Islet of Langerhans (tissue), 1 donor: Measurements from ENCODE around the gene ADRA2B.
"Not testable (repeated sequence)": the region's sequence is repeated elsewhere in the genome, so short reads cannot be mapped to it uniquely, and the experiment has no call there.

Experiments
- FAIRE-seq: peaks from one replicate; lab custom pipeline; 2011; peaks lifted over from hg19 to GRCh38; lab: Jason Lieb, UNC

The ADRA2B gene

GRCh38 chr2:96150007-96150640 lies 33.8 kb upstream of the ADRA2B start:
- FAIRE-seq, result no peak

- no peak for FAIRE-seq
Observed at GRCh38 chr2:96148410-96149217, 32.2 kb upstream of the ADRA2B start.

- no peak for FAIRE-seq
Observed at GRCh38 chr2:96147593-96148201, 31.3 kb upstream of the ADRA2B start.

- no peak for FAIRE-seq
Observed at GRCh38 chr2:96146881-96147592, 30.7 kb upstream of the ADRA2B start.

GRCh38 chr2:96146153-96146880 lies 29.9 kb upstream of the ADRA2B start:
- FAIRE-seq, result no peak

- no peak for FAIRE-seq
Observed at GRCh38 chr2:96145848-96146152, 29.4 kb upstream of the ADRA2B start.

- no peak for FAIRE-seq
Observed at GRCh38 chr2:96145036-96145847, 28.9 kb upstream of the ADRA2B start, which contains the start of gene DUSP2. TSS of gene DUSP2 (minus strand) at chr2:96145440. CDS start at chr2:96145354, 86 bp downstream.

GRCh38 chr2:96144481-96145035 lies 28.2 kb upstream of the ADRA2B start:
- FAIRE-seq, result no peak

GRCh38 chr2:96143848-96144480 lies 27.6 kb upstream of the ADRA2B start:
- FAIRE-seq, result no peak

- no peak for FAIRE-seq
Observed at GRCh38 chr2:96143231-96143847, 27.0 kb upstream of the ADRA2B start.

- FAIRE-seq, result no peak
Observed at GRCh38 chr2:96142217-96143113, 26.1 kb upstream of the ADRA2B start.

- not testable (repeated sequence) for FAIRE-seq
Observed at GRCh38 chr2:96141624-96141967, 25.2 kb upstream of the ADRA2B start.

GRCh38 chr2:96140941-96141623 lies 24.7 kb upstream of the ADRA2B start:
- no peak for FAIRE-seq

- no peak for FAIRE-seq
Observed at GRCh38 chr2:96139181-96139758, 22.9 kb upstream of the ADRA2B start.

GRCh38 chr2:96138179-96139145 lies 22.1 kb upstream of the ADRA2B start, which contains the start of gene ASTL:
TSS of gene ASTL (minus strand) at chr2:96138502. CDS start at chr2:96138436, 66 bp downstream.
- no peak for FAIRE-seq

GRCh38 chr2:96137321-96138178 lies 21.2 kb upstream of the ADRA2B start:
- FAIRE-seq, result no peak
